ENCODE data around the gene GANC. TPM values are rescaled to one million over a fixed set of nuclear protein-coding genes. Genes with fewer than 3 reads are reported as not detected.
"Not testable (repeated sequence)": the region's sequence is repeated elsewhere in the genome, so short reads cannot be mapped to it uniquely, and the experiment has no call there.

The GANC gene
- total RNA-seq, 1 donor = 21.4 TPM

- no peaks in the 10 kb centered on the region for H3K27me3 ChIP-seq (ENCODE audit: insufficient read depth, low read length)
These were observed 1.1 kb downstream of the GANC start for GRCh38 chr15:42273900-42274701.

GRCh38 chr15:42274702-42274989 lies 1.6 kb downstream of the GANC start:
- Histone ChIP-seq H3K9me3 (ENCODE audit: low read depth, low read length) (no peaks in the 10 kb centered on the region), H3K4me3 (ENCODE audit: low read length) (peak overlapping the region; percentile 65), H3K27me3 (ENCODE audit: insufficient read depth, low read length) (no peaks in the 10 kb centered on the region), H3K4me1 (ENCODE audit: insufficient read depth, low read length) (peaks cover 40% of the 10 kb centered on the region)

More at GRCh38 chr15:42273900-42274701, 1.1 kb downstream of the GANC start:
- Histone ChIP-seq H3K4me1 (ENCODE audit: insufficient read depth, low read length) (peaks cover 35% of the 10 kb centered on the region), H3K4me3 (ENCODE audit: low read length) (peak overlapping the region; percentile 65), H3K9me3 (ENCODE audit: low read depth, low read length) (no peaks in the 10 kb centered on the region)

DNA sequence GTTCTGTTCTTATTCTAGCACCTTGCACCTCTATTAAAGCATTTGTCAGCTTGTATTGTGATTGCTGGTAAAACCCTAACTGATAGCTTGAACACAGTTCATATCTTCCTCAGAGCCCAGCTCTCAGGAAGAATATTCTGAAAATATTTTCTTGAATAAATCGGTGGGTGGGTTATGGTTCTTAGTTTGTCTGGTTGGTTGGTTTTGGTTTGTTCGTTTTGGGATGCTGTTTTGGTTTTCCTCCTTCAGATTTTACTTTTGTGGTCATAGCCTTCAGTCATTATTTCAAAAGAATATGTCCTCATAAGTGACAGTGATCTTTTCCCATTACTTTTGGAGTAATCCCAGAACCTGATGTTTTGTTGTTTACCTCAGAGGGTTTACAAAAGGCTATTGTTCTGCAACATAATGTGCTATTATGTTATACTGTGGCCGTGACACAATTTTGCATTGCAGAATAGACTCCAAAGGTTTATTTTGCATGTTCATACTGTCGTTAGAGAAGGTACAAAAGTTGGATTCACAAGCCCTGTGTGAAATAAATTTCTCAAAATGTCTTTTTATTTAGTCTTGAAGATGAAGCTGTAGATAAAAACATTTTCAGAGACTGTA lies 2.9 kb downstream of the GANC start:
- peaks cover 46% of the 10 kb centered on the region for H3K4me1 ChIP-seq (ENCODE audit: insufficient read depth, low read length)
- H3K9me3 ChIP-seq (ENCODE audit: low read depth, low read length) = no peaks in the 10 kb centered on the region
- H3K4me3 ChIP-seq (ENCODE audit: low read length) = no peak overlapping the region
- H3K27me3 ChIP-seq (ENCODE audit: insufficient read depth, low read length) = no peaks in the 10 kb centered on the region

- Histone ChIP-seq H3K4me3 (ENCODE audit: low read length) (no peak overlapping the region), H3K9me3 (ENCODE audit: low read depth, low read length) (no peaks in the 10 kb centered on the region), H3K27me3 (ENCODE audit: insufficient read depth, low read length) (no peaks in the 10 kb centered on the region), H3K4me1 (ENCODE audit: insufficient read depth, low read length) (peaks cover 46% of the 10 kb centered on the region)
These were observed 3.8 kb downstream of the GANC start for GRCh38 chr15:42276762-42277161.

DNA sequence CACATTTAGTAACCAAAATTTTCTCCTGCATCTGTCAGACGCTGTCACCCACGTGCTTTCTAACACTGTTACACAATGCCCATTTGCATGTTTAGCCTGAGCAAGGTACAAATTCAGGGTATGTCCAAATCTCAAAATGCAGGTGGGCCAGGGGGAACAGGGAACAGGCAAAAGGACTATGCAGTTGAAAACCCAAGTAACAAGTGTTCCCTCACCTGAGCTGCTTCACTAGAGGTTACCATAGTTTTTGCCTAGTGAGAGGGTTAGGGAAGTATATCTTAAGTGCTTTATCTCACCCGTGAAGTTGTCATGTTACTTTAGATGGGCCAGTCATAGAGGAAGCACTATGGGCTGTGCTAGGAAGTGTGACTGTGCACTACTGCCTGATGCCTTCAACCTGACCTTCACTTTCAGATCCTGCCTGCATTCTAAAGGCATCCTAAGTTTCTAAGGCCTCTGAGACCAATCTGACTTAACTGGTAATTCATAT lies 6.3 kb downstream of the GANC start:
- H3K4me3 ChIP-seq (ENCODE audit: low read length) = no peak overlapping the region
- H3K27me3 ChIP-seq (ENCODE audit: insufficient read depth, low read length) = no peaks in the 10 kb centered on the region
- H3K4me1 ChIP-seq (ENCODE audit: insufficient read depth, low read length) = peaks cover 37% of the 10 kb centered on the region

GRCh38 chr15:42282344-42282743 lies 9.3 kb downstream of the GANC start:
- no peaks in the 10 kb centered on the region for H3K27me3 ChIP-seq (ENCODE audit: insufficient read depth, low read length)
- H3K4me3 ChIP-seq (ENCODE audit: low read length) = no peak overlapping the region
- peaks cover 32% of the 10 kb centered on the region for H3K4me1 ChIP-seq (ENCODE audit: insufficient read depth, low read length)
- H3K9me3 ChIP-seq (ENCODE audit: low read depth, low read length) = no peaks in the 10 kb centered on the region

More for the DNA sequence above, 6.3 kb downstream of the GANC start:
- no peaks in the 10 kb centered on the region for H3K9me3 ChIP-seq (ENCODE audit: low read depth, low read length)

- no peak overlapping the region for H3K4me3 ChIP-seq (ENCODE audit: low read length)
- no peaks in the 10 kb centered on the region for H3K27me3 ChIP-seq (ENCODE audit: insufficient read depth, low read length)
- peaks cover 32% of the 10 kb centered on the region for H3K4me1 ChIP-seq (ENCODE audit: insufficient read depth, low read length)
- no peaks in the 10 kb centered on the region for H3K9me3 ChIP-seq (ENCODE audit: low read depth, low read length)
These were observed 9.9 kb downstream of the GANC start for GRCh38 chr15:42282926-42283325.

GRCh38 chr15:42283671-42284070 lies 10.7 kb downstream of the GANC start:
- H3K4me3 ChIP-seq (ENCODE audit: low read length) = no peak overlapping the region
- no peaks in the 10 kb centered on the region for H3K27me3 ChIP-seq (ENCODE audit: insufficient read depth, low read length)
- peaks cover 28% of the 10 kb centered on the region for H3K4me1 ChIP-seq (ENCODE audit: insufficient read depth, low read length)
- no peaks in the 10 kb centered on the region for H3K9me3 ChIP-seq (ENCODE audit: low read depth, low read length)

GRCh38 chr15:42284551-42284950 lies 11.6 kb downstream of the GANC start:
- Histone ChIP-seq H3K4me3 (ENCODE audit: low read length) (no peak overlapping the region), H3K4me1 (ENCODE audit: insufficient read depth, low read length) (peaks cover 20% of the 10 kb centered on the region), H3K27me3 (ENCODE audit: insufficient read depth, low read length) (no peaks in the 10 kb centered on the region), H3K9me3 (ENCODE audit: low read depth, low read length) (no peaks in the 10 kb centered on the region)

GRCh38 chr15:42285034-42285433 lies 12.0 kb downstream of the GANC start:
- Histone ChIP-seq H3K9me3 (ENCODE audit: low read depth, low read length) (no peaks in the 10 kb centered on the region), H3K27me3 (ENCODE audit: insufficient read depth, low read length) (no peaks in the 10 kb centered on the region), H3K4me1 (ENCODE audit: insufficient read depth, low read length) (peaks cover 15% of the 10 kb centered on the region), H3K4me3 (ENCODE audit: low read length) (no peak overlapping the region)

DNA sequence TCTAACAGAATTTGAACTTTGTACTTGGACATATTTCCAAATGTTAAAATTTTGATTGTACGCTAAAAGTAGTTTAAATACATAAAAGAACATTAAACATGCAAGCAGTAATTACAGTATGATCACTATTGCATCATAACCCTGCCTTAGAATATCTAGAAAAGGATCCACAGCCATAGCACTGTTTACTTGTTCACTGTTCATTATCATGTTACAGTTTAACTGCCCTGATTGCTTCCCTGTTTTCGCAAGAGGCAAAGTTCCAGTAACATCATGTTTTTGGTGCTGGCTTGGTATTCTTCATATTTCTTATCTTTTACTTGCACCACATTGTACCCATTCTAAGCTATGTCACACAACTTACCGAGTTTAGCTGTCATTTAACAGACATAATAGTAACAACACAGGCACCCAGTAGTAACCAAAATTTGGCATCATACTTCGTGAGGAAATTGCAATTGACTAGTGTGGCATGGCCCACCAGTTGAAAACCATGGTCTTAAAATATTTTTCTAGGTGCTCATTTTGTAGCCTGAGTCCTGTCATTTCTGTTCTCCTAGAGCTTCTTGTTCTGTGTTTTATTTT lies 13.5 kb downstream of the GANC start:
- Histone ChIP-seq H3K4me1 (ENCODE audit: insufficient read depth, low read length) (peaks cover 13% of the 10 kb centered on the region), H3K27me3 (ENCODE audit: insufficient read depth, low read length) (no peaks in the 10 kb centered on the region), H3K4me3 (ENCODE audit: low read length) (no peak overlapping the region), H3K9me3 (ENCODE audit: low read depth, low read length) (no peaks in the 10 kb centered on the region)

DNA sequence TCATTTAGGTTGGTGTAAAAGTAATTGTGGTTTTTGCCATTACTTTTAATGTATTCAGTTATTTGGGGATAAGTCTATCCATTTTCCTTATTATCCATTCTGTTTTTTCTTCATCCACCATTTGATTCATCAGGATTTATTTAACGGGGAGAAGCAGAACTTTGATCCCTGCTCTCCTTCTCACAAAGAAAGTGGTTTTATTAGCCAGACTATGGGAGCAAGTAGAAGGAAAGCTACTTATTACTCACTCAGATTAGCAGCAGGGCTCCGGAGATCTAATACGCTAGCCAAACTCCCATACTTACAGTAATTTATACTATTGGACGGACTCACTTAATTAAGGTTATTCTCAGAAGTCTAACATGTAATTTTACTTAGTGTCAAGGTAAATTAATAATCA lies 14.9 kb downstream of the GANC start:
- Histone ChIP-seq H3K27me3 (ENCODE audit: insufficient read depth, low read length) (no peaks in the 10 kb centered on the region), H3K4me1 (ENCODE audit: insufficient read depth, low read length) (peaks cover 13% of the 10 kb centered on the region), H3K9me3 (ENCODE audit: low read depth, low read length) (no peaks in the 10 kb centered on the region), H3K4me3 (ENCODE audit: low read length) (no peak overlapping the region)

DNA sequence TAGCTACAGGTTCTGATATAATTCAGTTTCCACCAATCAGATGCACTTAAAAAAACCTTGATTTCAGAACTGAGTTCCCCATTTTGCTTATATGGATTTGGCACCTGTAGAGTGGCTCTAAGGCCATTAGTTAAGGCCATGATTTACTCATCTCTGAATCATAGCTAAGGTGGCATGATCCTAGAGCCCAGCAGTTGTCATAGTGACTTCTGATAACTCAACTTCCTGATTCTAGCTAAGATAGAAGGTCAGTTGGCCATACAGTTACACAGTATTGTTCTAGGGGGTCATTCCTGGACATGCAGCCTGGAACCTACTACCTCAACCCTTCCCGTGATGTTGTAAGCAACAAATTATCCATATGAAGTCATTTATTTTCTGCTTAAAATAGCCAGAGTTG lies 16.2 kb downstream of the GANC start:
- Histone ChIP-seq H3K27me3 (ENCODE audit: insufficient read depth, low read length) (no peaks in the 10 kb centered on the region), H3K4me1 (ENCODE audit: insufficient read depth, low read length) (peaks cover 13% of the 10 kb centered on the region), H3K4me3 (ENCODE audit: low read length) (no peak overlapping the region), H3K9me3 (ENCODE audit: low read depth, low read length) (no peaks in the 10 kb centered on the region)

- not testable (repeated sequence) for H3K4me3 ChIP-seq (ENCODE audit: low read length); H3K4me1 ChIP-seq (ENCODE audit: insufficient read depth, low read length); H3K9me3 ChIP-seq (ENCODE audit: low read depth, low read length); H3K27me3 ChIP-seq (ENCODE audit: insufficient read depth, low read length)
These were observed 28.0 kb downstream of the GANC start for GRCh38 chr15:42301004-42301403.

DNA sequence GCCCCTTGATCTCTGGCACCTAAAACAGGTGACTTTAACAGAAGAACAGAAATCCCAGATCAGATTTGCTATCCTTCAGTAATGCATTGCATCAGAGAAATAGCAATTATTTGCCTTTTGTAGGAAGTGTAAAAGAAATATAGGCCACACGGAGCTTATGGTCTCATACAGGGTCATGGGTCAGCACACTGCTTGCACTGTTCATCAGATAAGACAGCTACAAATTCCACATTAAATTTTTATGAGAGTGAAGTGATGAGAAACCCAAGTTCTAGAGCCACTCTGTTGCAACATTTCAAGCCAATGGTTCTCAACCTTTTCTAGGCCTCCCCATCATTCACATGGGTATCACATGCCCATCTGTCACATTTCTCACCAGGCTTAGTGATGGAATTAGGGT lies 33.7 kb downstream of the GANC start:
- Histone ChIP-seq H3K9me3 (ENCODE audit: low read depth, low read length) (no peaks in the 10 kb centered on the region), H3K4me3 (ENCODE audit: low read length) (no peak overlapping the region)

More for the DNA sequence above, 33.7 kb downstream of the GANC start:
- H3K27me3 ChIP-seq (ENCODE audit: insufficient read depth, low read length) = no peaks in the 10 kb centered on the region
- no peaks in the 10 kb centered on the region for H3K4me1 ChIP-seq (ENCODE audit: insufficient read depth, low read length)

All from mononuclear cell (primary cell).